T-helper 2 cell treated with Interferon-gamma antibody and Interleukin-4, amounts not matched to agents 5 μg/mL and 100 μg/mL, for 36 hours (primary cell): Measurements from ENCODE around the gene KLHL17.
A peak's percentile ranks its signal among the peaks of the same experiment; 100 is the strongest.
"Not testable (repeated sequence)": the region's sequence is repeated elsewhere in the genome, so short reads cannot be mapped to it uniquely, and the experiment has no call there.

Source experiments
- DNase-seq: peaks from one replicate; pipeline ENCODE4 v3.0.0; 2021; ENCODE audit warnings: low spot score
- H3K27ac Mint-ChIP-seq: one replicate; pipeline ENCODE4 v1.8.0; 2021; ENCODE audit warnings: mild to moderate bottlenecking, mixed read lengths
- H3K27me3 Mint-ChIP-seq: one replicate; pipeline ENCODE4 v1.8.0; 2021; ENCODE audit warnings: low read depth, mixed read lengths
- H3K36me3 Mint-ChIP-seq: one replicate; pipeline ENCODE4 v1.8.0; 2021; ENCODE audit warnings: low read depth, mixed read lengths
- H3K4me1 Mint-ChIP-seq: one replicate; pipeline ENCODE4 v1.8.0; 2021; ENCODE audit warnings: low read depth, mixed read lengths
- H3K4me3 Mint-ChIP-seq: one replicate; pipeline ENCODE4 v1.8.0; 2022; ENCODE audit warnings: mild to moderate bottlenecking, moderate library complexity, mixed read lengths
- H3K9me3 Mint-ChIP-seq: one replicate; pipeline ENCODE4 v1.8.0; 2021; ENCODE audit warnings: mixed read lengths

KLHL17 gene

DNA sequence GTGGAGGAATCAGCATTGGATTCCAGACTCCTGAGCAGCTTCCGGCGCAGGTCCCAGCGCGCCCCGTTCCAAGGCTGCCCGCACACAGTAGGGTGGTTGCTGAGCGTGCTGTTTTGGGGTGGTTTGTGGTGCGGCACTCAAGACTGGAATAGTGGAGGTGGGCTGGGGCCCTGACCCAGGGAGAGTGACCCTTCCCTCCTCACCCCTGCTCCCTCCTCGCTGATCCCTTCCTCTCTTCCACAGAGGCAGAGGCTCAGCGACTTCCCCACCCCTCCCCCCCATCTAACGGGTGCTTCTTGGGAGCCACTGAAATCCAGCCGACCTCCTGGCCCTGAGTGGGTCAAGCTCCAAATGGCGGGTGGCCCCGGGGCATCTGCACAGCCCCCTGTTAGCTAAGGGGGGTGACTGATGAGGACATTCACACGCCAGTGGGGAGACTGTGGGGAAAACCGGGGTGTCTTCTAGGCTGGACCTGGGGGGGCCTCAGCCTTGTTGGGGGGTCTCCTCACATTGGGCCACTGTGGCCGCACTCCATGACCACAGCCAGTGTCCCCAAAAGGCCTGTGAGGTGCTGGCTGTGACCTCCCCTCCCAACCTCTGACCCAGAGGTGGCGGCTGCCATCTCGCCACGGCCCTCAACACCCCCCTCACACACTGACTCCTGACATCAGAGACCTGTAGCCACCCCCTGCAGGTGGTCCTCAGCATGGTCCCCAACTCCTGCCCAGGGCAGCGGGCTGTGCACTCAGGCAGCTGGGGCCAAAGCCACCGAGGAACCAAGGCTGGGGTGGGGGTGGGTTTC is 43.4 kb downstream of the KLHL17 start:
- no peaks in the 10 kb centered on the region for H3K36me3 Mint-ChIP-seq

DNA sequence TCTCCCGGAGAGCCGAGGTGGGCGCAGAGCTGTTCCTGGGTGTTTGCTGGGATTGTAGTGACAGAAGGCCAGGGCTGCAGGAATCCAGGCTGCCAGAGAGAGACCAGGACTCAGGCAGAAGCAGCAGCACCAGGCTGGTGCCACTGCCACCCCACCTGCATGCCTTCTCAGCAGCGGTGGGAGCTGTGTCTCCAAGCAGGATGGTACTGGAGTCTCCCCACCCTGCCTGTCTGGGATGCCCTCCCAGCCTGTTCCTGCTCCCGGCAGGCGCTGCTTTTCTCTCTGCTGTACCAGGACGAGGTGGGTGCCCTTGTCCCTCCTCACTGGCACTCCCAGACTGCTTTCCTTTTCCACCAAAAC is 44.0 kb downstream of the KLHL17 start:
- Mint-ChIP-seq H3K4me1 (peaks cover 12% of the 10 kb centered on the region), H3K27me3 (peaks cover 37% of the 10 kb centered on the region), H3K9me3 (no peaks in the 10 kb centered on the region), H3K27ac (no peak overlapping the region), H3K36me3 (no peaks in the 10 kb centered on the region), H3K4me3 (peak overlapping the region; percentile 28)
- no peak for DNase-seq

More for the DNA sequence above, 43.4 kb downstream of the KLHL17 start:
- Mint-ChIP-seq H3K27me3 (peaks cover 34% of the 10 kb centered on the region), H3K9me3 (no peaks in the 10 kb centered on the region), H3K4me1 (peaks cover 12% of the 10 kb centered on the region), H3K27ac (no peak overlapping the region), H3K4me3 (no peak overlapping the region)
- no peak for DNase-seq

DNA sequence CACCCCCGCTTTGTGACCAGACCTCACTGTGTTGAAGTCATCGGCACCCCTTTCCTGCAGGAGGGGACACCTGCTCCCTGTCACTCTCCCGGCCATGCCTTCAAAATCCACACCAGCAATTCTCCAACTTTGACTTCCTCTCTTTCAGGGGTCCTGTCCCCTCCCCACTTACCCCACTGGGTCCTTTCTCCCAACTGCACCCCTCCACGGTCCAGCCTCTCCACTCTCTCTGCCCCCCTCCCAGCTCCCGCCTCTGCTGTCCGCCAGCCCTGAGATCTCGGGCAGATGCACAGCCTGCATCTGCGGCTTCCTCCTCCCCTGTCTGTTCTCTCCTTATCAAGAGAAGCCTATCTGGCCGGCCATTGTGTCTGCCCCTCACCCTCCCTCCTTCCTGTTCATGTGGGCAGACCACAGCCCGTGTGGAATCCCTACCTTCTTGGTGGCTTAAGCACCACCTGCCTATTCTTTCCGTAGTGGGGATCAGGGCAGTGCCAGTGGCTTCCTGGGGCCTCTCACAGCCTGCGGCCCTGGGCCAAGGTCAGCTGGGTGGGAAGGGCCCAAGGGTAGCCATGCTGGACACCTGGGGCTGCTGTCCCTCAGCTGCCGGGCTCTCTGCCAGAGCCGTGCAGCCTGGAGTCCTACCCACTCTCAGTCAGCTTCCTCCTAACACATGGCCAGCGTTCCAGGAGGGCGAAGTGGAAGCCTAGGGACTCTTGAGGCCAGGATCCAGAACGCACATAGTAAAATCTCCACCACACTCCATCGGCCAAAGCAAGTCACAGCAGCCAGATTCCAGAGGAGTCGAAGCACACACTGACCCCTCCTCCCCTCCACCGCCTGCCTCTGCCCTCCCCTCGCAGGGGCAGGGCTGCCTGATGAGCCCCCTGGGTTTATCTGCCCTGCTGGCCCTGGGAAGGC is 44.7 kb downstream of the KLHL17 start:
- Mint-ChIP-seq H3K27me3 (peaks cover 35% of the 10 kb centered on the region), H3K4me1 (peaks cover 12% of the 10 kb centered on the region), H3K4me3 (peak overlapping the region; percentile 28), H3K27ac (no peak overlapping the region), H3K9me3 (no peaks in the 10 kb centered on the region), H3K36me3 (no peaks in the 10 kb centered on the region)
- DNase-seq = no peak

DNA sequence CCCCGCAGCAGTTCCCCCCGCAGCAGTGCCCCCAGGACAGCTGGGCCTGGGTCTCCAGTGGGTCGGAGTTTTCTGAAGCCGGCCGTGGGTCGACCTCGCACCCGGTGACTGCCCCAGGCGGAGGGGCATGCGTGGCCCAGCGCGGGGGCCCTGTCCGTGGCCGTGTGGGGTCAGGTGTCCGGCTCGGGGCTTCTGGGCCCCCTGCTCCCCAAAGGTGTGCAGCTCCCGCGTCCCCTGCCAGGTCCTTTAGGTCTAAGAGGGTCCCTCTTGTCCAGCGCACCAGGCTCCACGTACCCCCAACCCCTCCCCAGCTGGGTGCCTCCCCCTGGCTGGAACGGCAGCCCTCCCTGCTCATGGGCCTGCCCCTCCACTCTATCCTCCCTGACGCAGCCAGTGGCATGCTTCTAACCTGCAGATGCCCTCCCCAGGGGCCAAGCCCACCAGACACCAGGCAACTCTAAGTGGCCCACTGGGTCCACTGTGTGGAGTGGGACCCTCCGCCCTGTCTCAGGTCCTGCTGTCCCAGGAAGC is 45.5 kb downstream of the KLHL17 start:
- Mint-ChIP-seq H3K9me3 (no peaks in the 10 kb centered on the region), H3K27me3 (peaks cover 33% of the 10 kb centered on the region), H3K36me3 (no peaks in the 10 kb centered on the region), H3K4me3 (no peak overlapping the region), H3K4me1 (peaks cover 10% of the 10 kb centered on the region), H3K27ac (no peak overlapping the region)
- no peak for DNase-seq

DNA sequence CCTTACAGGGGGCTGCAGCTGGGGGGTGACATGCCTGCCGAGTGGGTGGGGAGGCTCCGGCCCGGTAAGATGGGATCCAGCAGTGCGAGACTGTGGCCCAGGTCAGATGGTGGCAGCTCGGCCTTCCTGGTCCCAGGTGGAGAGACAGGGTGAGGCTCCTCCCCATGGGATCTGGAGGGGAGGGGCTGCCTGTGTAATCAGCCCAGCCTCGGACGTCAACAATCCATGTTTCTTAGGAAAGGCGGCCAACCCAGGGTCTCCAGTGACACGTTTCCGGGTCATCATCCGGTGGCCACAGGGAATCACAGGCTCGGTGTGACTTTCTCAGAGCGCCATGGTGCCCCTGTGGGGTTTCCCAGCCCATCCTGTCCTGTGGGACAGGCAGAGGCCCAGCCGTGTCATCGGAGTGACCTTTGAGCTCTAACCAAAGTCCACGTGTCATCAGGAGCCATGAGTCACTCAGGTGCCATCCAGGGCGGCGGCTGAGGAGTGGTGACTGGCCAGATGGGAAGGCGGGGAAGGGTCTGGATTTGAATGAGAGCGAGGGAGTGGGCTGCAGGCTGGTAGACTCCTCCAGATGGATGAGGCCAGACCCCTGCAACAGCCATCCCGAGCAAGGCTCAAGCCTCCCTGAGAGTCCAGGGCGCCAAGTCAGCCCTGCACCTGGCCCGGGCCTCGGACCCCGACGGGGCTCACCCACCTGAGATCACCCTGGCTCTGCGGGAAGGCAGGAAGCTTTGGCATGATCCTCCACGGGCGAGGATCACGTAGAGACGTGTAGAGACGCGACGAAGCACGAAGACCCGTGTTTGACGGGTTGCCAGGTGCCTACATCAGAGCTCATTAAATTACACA is 46.1 kb downstream of the KLHL17 start:
- Mint-ChIP-seq H3K4me1 (peaks cover 10% of the 10 kb centered on the region), H3K9me3 (no peaks in the 10 kb centered on the region), H3K27me3 (peaks cover 33% of the 10 kb centered on the region), H3K27ac (no peak overlapping the region), H3K4me3 (no peak overlapping the region), H3K36me3 (no peaks in the 10 kb centered on the region)
- no peak for DNase-seq

DNA sequence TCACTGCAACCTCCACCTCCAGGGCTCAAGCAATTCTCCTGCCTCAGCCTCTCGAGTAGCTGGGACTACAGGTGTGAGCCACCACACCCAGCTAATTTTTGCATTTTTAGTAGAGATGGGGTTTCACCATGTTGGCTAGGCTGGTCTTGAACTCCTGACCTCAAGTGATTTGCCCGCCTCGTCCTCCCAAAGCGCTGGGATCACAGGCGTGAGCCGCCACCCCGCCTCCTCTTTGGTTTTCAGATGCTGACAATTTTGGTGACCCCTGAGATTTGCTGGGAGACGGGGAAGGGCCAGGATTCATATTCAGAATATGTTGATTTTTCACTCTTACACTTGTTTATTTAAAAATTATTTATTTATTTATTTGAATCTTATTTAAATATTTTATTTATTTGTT is 49.7 kb downstream of the KLHL17 start:
- H3K36me3 Mint-ChIP-seq, H3K27ac Mint-ChIP-seq, H3K4me1 Mint-ChIP-seq, H3K4me3 Mint-ChIP-seq, H3K9me3 Mint-ChIP-seq, DNase-seq: not testable (repeated sequence)
- peaks cover 13% of the 10 kb centered on the region for H3K27me3 Mint-ChIP-seq

DNA sequence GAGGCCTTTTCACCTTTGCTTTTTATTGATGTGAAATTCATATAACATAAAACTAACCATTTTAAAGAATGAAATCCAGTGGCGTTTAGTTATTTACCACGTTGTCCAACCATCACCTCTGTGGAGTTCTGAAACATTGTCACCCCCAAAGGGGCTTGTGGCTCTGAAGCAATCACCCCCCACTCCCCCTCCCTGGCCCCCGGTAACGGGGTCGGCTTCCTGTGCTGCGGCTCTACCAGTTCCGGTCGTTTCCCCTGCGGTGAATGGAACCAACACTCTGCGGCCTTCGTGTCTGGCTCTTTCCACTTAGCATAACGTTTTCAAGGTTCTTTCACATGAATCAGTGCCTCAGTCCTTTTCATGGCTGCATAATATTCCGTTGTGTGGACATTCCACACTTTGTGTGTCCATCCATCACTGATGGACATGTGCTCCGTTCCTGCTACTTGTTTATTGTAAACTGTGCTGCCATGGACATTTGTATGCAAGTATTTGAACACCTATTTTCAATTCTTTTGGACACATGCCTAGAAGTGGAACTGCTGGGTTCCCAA is 51.1 kb downstream of the KLHL17 start:
- no peaks in the 10 kb centered on the region for H3K9me3 Mint-ChIP-seq

DNA sequence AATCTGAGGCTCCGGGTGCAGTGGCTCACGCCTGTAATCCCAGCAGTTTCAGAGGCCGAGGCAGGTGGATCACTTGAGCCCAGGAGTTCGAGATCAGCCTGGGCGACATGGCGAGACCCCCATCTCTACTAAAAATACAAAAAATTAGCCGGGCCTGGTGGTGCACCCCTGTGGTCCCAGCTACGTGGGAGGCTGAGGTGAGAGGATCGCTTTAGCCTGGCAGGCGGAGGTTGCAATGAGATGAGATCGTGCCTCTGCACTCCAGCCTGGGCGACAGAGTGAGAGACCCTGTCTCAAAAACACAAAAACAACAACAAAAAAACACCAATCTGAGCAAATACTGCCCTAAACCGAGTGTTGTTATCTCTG is 52.3 kb downstream of the KLHL17 start:
- Mint-ChIP-seq H3K27ac (peak overlapping the region; percentile 96), H3K4me3 (peak overlapping the region; percentile 97), H3K4me1 (peaks cover 10% of the 10 kb centered on the region), H3K36me3 (peaks cover 14% of the 10 kb centered on the region)
- not testable (repeated sequence) for DNase-seq, H3K27me3 Mint-ChIP-seq, H3K9me3 Mint-ChIP-seq

More for the DNA sequence above, 51.1 kb downstream of the KLHL17 start:
- Mint-ChIP-seq H3K36me3 (peaks cover 9% of the 10 kb centered on the region), H3K27me3 (peaks cover 10% of the 10 kb centered on the region), H3K4me3 (no peak overlapping the region), H3K27ac (no peak overlapping the region), H3K4me1 (peaks cover 4% of the 10 kb centered on the region)
- no peak for DNase-seq

DNA sequence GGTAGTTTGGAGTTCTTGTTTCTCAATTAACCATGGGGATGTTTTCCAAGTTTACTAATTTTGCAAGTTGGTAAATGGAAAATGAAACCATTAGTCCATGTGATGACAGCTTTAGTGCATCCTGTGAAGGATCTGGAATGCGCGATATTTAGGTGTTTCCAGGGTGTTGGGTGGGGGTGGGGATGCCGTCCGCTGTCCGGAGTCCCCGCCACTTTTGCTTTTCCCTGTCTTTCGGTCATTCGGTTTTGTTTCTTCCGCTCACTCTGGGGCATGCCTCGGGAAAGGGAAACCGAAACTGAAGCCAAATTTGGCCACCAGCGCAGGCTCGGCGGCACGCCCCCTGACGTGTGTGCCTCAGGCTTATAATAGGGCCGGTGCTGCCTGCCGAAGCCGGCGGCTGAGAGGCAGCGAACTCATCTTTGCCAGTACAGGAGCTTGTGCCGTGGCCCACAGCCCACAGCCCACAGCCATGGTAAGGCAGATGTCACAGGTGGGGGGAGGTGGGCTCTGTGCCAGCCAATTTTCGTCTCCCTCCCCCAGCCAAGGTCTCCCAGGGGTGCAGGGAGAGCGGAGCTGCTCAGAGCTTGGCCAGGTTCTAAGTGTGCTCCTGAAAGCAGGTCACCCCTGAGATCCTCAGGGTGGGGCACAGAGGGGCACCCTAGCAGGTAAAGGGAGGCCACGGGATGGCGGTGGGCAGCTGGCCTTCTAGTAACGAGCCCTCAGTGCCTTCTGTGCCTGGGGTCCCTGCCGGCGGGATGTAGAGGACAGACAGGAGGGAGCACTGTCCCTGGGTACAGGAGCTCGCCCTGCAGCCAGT is 52.9 kb downstream of the KLHL17 start, which contains the start of gene ISG15:
Gene ISG15 (plus strand): TSS at position 393 of the 817 bp plus-strand sequence. CDS start 77 bp downstream, at position 470.
- peaks cover 10% of the 10 kb centered on the region for H3K4me1 Mint-ChIP-seq
- H3K4me3 Mint-ChIP-seq = peak within 1 kb of the TSS; percentile 97
- peak within 1 kb of the TSS; percentile 96 for H3K27ac Mint-ChIP-seq
- H3K27me3 Mint-ChIP-seq = peaks cover 3% of the 10 kb centered on the region
- peak; percentile 88 for DNase-seq
- no peaks in the 10 kb centered on the region for H3K9me3 Mint-ChIP-seq
- peaks cover 14% of the 10 kb centered on the region for H3K36me3 Mint-ChIP-seq

DNA sequence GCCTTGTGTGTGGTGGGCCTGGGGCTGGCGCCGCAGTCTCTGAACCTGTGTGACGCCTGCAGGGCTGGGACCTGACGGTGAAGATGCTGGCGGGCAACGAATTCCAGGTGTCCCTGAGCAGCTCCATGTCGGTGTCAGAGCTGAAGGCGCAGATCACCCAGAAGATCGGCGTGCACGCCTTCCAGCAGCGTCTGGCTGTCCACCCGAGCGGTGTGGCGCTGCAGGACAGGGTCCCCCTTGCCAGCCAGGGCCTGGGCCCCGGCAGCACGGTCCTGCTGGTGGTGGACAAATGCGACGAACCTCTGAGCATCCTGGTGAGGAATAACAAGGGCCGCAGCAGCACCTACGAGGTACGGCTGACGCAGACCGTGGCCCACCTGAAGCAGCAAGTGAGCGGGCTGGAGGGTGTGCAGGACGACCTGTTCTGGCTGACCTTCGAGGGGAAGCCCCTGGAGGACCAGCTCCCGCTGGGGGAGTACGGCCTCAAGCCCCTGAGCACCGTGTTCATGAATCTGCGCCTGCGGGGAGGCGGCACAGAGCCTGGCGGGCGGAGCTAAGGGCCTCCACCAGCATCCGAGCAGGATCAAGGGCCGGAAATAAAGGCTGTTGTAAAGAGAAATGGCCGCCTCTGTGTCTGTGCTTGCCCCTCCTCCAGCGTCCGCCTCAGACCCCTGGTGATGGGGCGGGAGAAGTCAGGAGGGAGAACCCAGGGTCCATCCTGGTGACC is 53.7 kb downstream of the KLHL17 start:
- H3K36me3 Mint-ChIP-seq = peaks cover 14% of the 10 kb centered on the region
- DNase-seq = no peak
- no peaks in the 10 kb centered on the region for H3K9me3 Mint-ChIP-seq
- peak overlapping the region; percentile 96 for H3K27ac Mint-ChIP-seq
- peaks cover 10% of the 10 kb centered on the region for H3K4me1 Mint-ChIP-seq
- peaks cover under 1% of the 10 kb centered on the region for H3K27me3 Mint-ChIP-seq
- H3K4me3 Mint-ChIP-seq = peak overlapping the region; percentile 97

DNA sequence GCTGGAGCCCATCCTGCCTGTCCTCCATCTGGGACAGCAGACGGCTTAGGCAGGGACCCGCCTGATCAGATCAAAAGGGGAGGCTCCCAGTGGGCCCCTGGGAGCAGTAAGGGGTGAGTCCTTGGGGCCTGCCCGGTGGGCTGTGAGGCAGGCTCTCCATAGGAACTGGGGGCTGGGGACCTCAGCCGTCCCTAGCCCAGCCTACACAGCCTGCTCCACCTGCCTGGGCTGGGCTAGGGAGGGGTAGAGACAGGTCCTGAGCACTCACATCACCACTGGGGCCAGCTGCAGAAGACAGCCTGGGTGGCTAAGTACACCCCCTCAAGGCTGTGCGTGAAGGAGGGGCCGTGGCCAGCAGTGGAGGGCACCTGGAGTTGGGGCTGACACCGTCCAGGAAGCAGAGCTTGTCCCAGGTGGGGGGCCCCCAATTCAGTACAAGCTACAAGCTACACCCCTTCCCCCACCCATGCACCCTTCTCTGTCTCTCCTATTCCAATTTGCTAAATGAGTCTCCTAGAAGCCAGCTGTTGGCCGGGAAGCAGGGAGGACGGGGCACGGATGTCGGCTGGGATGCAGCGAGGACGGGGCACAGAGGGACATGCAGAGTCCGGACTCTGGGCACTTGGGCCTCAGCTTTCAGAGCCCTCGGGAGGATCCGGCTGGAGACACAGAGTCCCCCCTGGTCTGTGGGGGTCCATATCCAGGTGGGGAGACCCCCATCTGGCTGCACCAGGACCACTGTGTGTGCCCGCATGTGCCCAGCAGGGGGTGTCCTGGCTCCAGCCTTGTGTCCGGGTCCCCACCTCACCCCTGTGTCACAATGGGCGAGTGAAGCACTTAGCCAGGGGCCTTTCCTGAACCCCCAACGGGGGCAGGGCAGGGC is 54.7 kb downstream of the KLHL17 start:
- peak overlapping the region; percentile 76 for H3K27ac Mint-ChIP-seq
- DNase-seq = no peak
- no peaks in the 10 kb centered on the region for H3K9me3 Mint-ChIP-seq
- peaks cover 10% of the 10 kb centered on the region for H3K4me1 Mint-ChIP-seq
- H3K4me3 Mint-ChIP-seq = peak overlapping the region; percentile 97
- peaks cover 14% of the 10 kb centered on the region for H3K36me3 Mint-ChIP-seq
- H3K27me3 Mint-ChIP-seq = no peaks in the 10 kb centered on the region
